Ectodermal cell (in vitro differentiated cells): ENCODE measurements around the gene GLTPD2.

Experiments used
- H3K27ac ChIP-seq: 2 replicates; pipeline ENCODE4 v1.7.0; 2013; ENCODE audit warnings: mild to moderate bottlenecking, low read depth, low read length; ENCODE audit not compliant: insufficient read depth, poor library complexity, severe bottlenecking
- H3K27me3 ChIP-seq: 2 replicates; pipeline ENCODE4 v1.7.0; 2013; ENCODE audit warnings: mild to moderate bottlenecking, low read length; ENCODE audit not compliant: insufficient read depth, control insufficient read depth, poor library complexity, severe bottlenecking
- H3K36me3 ChIP-seq: one replicate; pipeline ENCODE4 v1.7.0; 2013; ENCODE audit warnings: low read length; ENCODE audit not compliant: control insufficient read depth, insufficient read depth
- H3K4me1 ChIP-seq: one replicate; pipeline ENCODE4 v1.7.0; 2013; ENCODE audit warnings: low read length; ENCODE audit not compliant: control insufficient read depth, insufficient read depth
- H3K4me3 ChIP-seq: 2 replicates; pipeline ENCODE4 v1.7.0; 2013; ENCODE audit warnings: low read depth, low read length, control low read depth; ENCODE audit not compliant: insufficient read depth
- H3K9me3 ChIP-seq: 2 replicates; pipeline ENCODE4 v1.7.0; 2013; ENCODE audit warnings: mild to moderate bottlenecking, low read length, moderate library complexity; ENCODE audit not compliant: control insufficient read depth
- WGBS, 2 experiments: methylation state at CpG; one replicate each; pipeline ENCODE4 v1.1.7; 2013; ENCODE audit warnings: missing lambda C conversion rate in 2 of 2; 5-methylcytosine and 5-hydroxymethylcytosine counted together

The GLTPD2 gene

GRCh38 chr17:4744999-4745969, 43.5 kb upstream of the GLTPD2 start:
- Histone ChIP-seq H3K4me1 (peaks cover 7% of the 10 kb centered on the region), H3K36me3 (no peaks in the 10 kb centered on the region), H3K27ac (no peak overlapping the region), H3K4me3 (peak overlapping the region; percentile 35), H3K27me3 (peaks cover 57% of the 10 kb centered on the region), H3K9me3 (no peaks in the 10 kb centered on the region)
- 5 to 7% methylated on average over 49 to 51 of the region's 51 CpGs for WGBS, 2 experiments

- WGBS, 2 experiments: 91 to 93% methylated on average over 5 of the region's 5 CpGs
- H3K27me3 ChIP-seq: peaks cover 32% of the 10 kb centered on the region
- H3K27ac ChIP-seq: no peak overlapping the region
- no peaks in the 10 kb centered on the region for H3K36me3 ChIP-seq
- H3K4me3 ChIP-seq: no peak overlapping the region
- H3K9me3 ChIP-seq: no peaks in the 10 kb centered on the region
- H3K4me1 ChIP-seq: peaks cover 7% of the 10 kb centered on the region
Observed at GRCh38 chr17:4747847-4748246, 40.9 kb upstream of the GLTPD2 start.

- H3K27me3 ChIP-seq: peaks cover 24% of the 10 kb centered on the region
- WGBS, 2 experiments: 67 to 82% methylated on average over 2 to 4 of the region's 4 CpGs
- no peaks in the 10 kb centered on the region for H3K9me3 ChIP-seq
- H3K36me3 ChIP-seq: no peaks in the 10 kb centered on the region
- H3K4me3 ChIP-seq: no peak overlapping the region
- peaks cover 7% of the 10 kb centered on the region for H3K4me1 ChIP-seq
- H3K27ac ChIP-seq: no peak overlapping the region
Observed at GRCh38 chr17:4748686-4749085, 40.1 kb upstream of the GLTPD2 start.

- 47 to 55% methylated on average over 3 of the region's 3 CpGs for WGBS, 2 experiments
- Histone ChIP-seq H3K36me3 (no peaks in the 10 kb centered on the region), H3K4me1 (no peaks in the 10 kb centered on the region), H3K9me3 (no peaks in the 10 kb centered on the region), H3K4me3 (no peak overlapping the region), H3K27ac (no peak overlapping the region), H3K27me3 (peaks cover 5% of the 10 kb centered on the region)
Observed at GRCh38 chr17:4750606-4751005, 38.2 kb upstream of the GLTPD2 start.

GRCh38 chr17:4751932-4752331, 36.8 kb upstream of the GLTPD2 start:
- no peaks in the 10 kb centered on the region for H3K27me3 ChIP-seq

GRCh38 chr17:4753392-4753791, 35.4 kb upstream of the GLTPD2 start:
- H3K9me3 ChIP-seq: no peaks in the 10 kb centered on the region
- H3K36me3 ChIP-seq: no peaks in the 10 kb centered on the region
- H3K27me3 ChIP-seq: no peaks in the 10 kb centered on the region
- no peak overlapping the region for H3K4me3 ChIP-seq
- 100% methylated on average over 1 of the region's 1 CpG; no CpG with 5 or more reads in 1 of the 2 experiments for WGBS, 2 experiments
- no peak overlapping the region for H3K27ac ChIP-seq
- H3K4me1 ChIP-seq: no peaks in the 10 kb centered on the region

More at GRCh38 chr17:4751932-4752331, 36.8 kb upstream of the GLTPD2 start:
- Histone ChIP-seq H3K4me1 (no peaks in the 10 kb centered on the region), H3K9me3 (no peaks in the 10 kb centered on the region), H3K36me3 (no peaks in the 10 kb centered on the region), H3K27ac (no peak overlapping the region), H3K4me3 (no peak overlapping the region)
- WGBS, 2 experiments: 84 to 90% methylated on average over 5 of the region's 5 CpGs

GRCh38 chr17:4759776-4760236, 29.0 kb upstream of the GLTPD2 start:
- Histone ChIP-seq H3K4me3 (no peak overlapping the region), H3K9me3 (no peaks in the 10 kb centered on the region), H3K27me3 (no peaks in the 10 kb centered on the region), H3K27ac (no peak overlapping the region), H3K36me3 (no peaks in the 10 kb centered on the region), H3K4me1 (no peaks in the 10 kb centered on the region)
- WGBS, 2 experiments: 92 to 95% methylated on average over 10 of the region's 10 CpGs

GRCh38 chr17:4764595-4764994, 24.2 kb upstream of the GLTPD2 start:
- Histone ChIP-seq H3K27me3 (no peaks in the 10 kb centered on the region), H3K4me3 (no peak overlapping the region), H3K36me3 (no peaks in the 10 kb centered on the region), H3K27ac (no peak overlapping the region), H3K4me1 (no peaks in the 10 kb centered on the region), H3K9me3 (no peaks in the 10 kb centered on the region)
- WGBS, 2 experiments: 81 to 84% methylated on average over 3 of the region's 3 CpGs

- Histone ChIP-seq H3K4me1 (no peaks in the 10 kb centered on the region), H3K27me3 (no peaks in the 10 kb centered on the region), H3K9me3 (no peaks in the 10 kb centered on the region), H3K4me3 (no peak overlapping the region), H3K27ac (no peak overlapping the region), H3K36me3 (no peaks in the 10 kb centered on the region)
- WGBS, 2 experiments: 90 to 97% methylated on average over 3 of the region's 3 CpGs
Observed at GRCh38 chr17:4766201-4766600, 22.6 kb upstream of the GLTPD2 start.

- no peak overlapping the region for H3K27ac ChIP-seq
- no peaks in the 10 kb centered on the region for H3K4me1 ChIP-seq
- H3K36me3 ChIP-seq: no peaks in the 10 kb centered on the region
- no peak overlapping the region for H3K4me3 ChIP-seq
- H3K27me3 ChIP-seq: no peaks in the 10 kb centered on the region
- H3K9me3 ChIP-seq: no peaks in the 10 kb centered on the region
- WGBS, 2 experiments: 92 to 94% methylated on average over 9 of the region's 9 CpGs
Observed at GRCh38 chr17:4766723-4767122, 22.0 kb upstream of the GLTPD2 start.
